ENCODE measurements around the gene ZNF615.
"Not testable (repeated sequence)": the region's sequence is repeated elsewhere in the genome, so short reads cannot be mapped to it uniquely, and the experiment has no call there.

The ZNF615 gene

DNA sequence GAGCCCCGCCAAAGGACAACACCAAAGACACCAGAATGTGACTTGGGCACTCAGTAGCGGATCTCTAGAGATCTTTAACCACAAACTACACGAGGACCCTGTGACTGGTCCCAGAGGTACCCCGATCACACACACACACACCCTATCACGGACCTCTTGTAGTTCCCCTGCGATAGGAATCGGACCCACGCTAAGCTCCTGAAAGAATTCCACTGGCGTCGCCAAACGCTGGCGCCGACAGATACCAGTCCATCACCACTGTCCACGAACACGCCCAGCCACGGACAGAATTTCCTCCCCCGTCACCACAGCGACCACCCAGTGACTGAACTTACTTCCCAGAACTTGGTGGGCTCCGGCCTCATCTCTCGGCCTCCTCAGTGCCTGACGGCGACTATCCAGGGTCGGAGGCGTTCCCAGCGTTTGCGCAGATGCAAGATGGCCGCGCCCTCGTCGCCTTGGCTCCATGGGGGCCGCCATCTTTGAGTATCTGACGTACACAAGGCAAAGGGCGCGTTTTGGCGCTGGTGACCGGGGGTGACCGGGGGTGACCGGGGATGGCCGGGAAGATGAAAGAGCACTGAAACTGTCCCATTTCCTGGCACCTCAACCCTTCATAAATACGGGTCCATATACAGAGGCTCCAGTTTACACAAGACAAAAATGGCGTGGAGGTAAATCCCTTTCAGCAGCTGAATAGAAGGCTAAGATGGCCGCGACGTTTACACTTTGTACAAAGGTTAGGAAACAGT, at the start of gene ZNF615:
Gene ZNF615, minus strand, starts transcription at position 406 of the 752 bp plus-strand sequence. CDS start 4,500 bp downstream, outside the sequence.
- in situ Hi-C loops (cut with HindIII; ENCODE audit: low pct_unique_long_range_greater_than_20kb, low sequenced_read_pairs) = no loop called here
- DNase-seq (ENCODE audit: low read depth in 1 of 2, low spot score in 1 of 2) = peak; percentile 22 to 88
- TF ChIP-seq JUND (IDR thresholded peaks at IDR 0.05; ENCODE audit: low read depth) = no peak

- DNase-seq (ENCODE audit: low read depth in 1 of 2, low spot score in 1 of 2); in situ Hi-C loops (cut with HindIII; ENCODE audit: low pct_unique_long_range_greater_than_20kb, low sequenced_read_pairs): not testable (repeated sequence)
These were observed 48.5 kb upstream of the ZNF615 start for GRCh38 chr19:52056480-52056879.

- DNase-seq (ENCODE audit: low read depth in 1 of 2, low spot score in 1 of 2); in situ Hi-C loops (cut with HindIII; ENCODE audit: low pct_unique_long_range_greater_than_20kb, low sequenced_read_pairs): not testable (repeated sequence)
These were observed 43.7 kb upstream of the ZNF615 start for GRCh38 chr19:52051736-52052135.

DNA sequence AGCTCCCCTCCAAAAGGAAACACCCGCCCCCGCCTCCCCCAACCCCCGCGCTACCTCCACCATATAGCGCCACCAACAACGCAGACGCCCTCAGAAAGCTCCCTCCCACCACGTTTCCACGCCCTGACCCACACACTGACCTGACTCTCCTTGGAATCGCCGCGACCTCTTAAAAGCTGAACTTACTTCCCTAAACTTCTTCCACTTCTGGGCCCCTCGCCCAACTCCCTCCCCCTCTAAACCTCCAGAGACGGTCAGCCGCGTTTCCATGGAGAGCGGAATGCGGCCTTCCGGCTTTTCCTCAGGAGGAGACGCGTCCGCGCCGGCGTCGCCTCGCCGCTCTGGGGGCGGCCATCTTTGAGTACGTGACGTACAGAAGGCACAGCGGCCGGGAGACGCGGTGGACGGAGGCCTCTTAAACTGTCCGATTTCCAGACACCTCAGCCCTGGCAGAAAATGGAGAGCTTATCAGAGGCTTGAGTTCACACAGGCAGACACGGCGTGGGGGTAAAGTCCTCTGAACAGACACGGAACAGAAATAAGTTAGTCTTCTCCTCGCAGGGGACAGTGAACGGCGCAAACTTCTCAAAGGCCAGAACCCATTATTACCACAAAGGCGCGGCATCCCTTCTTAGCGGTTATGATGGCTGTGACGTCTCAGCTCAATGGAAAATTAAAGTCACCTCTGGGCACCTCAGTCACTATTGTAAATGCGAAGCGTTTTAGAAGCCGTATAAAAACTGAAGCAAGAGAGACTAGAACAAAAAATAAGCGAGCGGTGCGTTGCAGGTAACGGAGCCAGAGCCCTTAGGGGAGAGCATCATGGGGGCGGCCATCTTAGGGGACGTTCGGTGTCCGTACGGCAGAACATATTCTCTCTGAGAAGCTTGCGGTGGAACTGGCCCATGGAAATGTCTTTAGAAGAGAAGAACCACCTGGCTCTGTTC, 40.8 kb upstream of the ZNF615 start, which contains the start of gene ZNF432:
Gene ZNF432, minus strand, starts transcription at position 284 of the 947 bp plus-strand sequence. CDS start 1,970 bp downstream, outside the sequence.
- in situ Hi-C loops (cut with HindIII; ENCODE audit: low pct_unique_long_range_greater_than_20kb, low sequenced_read_pairs) = no loop called here
- no peak for TF ChIP-seq JUND (IDR thresholded peaks at IDR 0.05; ENCODE audit: low read depth)
- DNase-seq (ENCODE audit: low read depth in 1 of 2, low spot score in 1 of 2) = peak; percentile 57 to 93

DNA sequence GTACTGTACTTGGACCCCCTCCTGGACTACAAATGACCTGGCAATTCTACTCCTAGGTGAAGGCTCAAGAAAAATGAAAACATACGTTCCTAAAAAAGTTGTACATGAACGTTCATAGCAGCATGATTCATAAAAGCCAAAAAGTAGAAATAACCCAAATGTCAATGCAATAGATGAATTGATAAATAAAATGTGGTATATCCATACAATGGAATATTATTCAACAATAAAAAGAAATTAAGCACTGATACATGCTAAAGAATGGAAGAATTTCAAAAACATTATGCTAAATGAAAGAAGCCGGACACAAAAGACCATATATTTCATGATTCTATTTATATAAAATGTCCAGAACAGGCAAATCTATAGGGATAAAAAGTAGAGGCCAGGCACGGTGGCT, 31.2 kb upstream of the ZNF615 start:
- no peak for TF ChIP-seq JUND (IDR thresholded peaks at IDR 0.05; ENCODE audit: low read depth)
- in situ Hi-C loops (cut with HindIII; ENCODE audit: low pct_unique_long_range_greater_than_20kb, low sequenced_read_pairs) = no loop called here
- no peak for DNase-seq (ENCODE audit: low read depth in 1 of 2, low spot score in 1 of 2)

DNA sequence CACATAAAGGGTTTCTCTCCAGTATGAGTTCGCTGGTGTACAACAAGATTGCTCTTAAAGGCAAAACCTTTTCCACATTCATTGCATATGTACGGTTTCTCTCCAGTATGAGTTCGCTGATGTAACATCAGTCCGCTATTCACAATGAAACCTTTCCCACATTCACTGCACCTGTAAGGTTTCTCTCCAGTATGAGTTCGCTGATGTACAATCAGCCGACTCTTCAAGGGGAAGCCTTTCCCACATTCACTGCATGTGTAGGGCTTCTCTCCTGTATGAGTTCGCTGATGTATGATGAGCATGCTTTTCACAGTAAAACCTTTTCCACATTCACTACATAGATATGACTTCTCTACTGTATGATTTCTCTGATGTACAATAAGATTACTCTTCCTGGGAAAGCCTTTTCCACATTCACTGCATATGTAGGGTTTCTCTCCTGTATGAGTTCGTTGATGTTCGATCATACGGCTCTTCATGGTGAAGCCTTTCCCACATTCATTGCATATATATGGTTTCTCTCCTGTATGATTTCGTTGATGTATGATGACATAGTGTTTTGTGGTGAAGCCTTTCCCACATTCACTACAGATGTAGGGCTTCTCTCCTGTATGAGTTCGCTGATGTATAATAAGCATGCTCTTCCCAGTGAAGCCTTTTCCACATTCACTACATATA, 26.2 kb upstream of the ZNF615 start:
- DNase-seq (ENCODE audit: low read depth in 1 of 2, low spot score in 1 of 2) = no peak
- in situ Hi-C loops (cut with HindIII; ENCODE audit: low pct_unique_long_range_greater_than_20kb, low sequenced_read_pairs) = no loop called here
- TF ChIP-seq JUND (IDR thresholded peaks at IDR 0.05; ENCODE audit: low read depth) = no peak

DNA sequence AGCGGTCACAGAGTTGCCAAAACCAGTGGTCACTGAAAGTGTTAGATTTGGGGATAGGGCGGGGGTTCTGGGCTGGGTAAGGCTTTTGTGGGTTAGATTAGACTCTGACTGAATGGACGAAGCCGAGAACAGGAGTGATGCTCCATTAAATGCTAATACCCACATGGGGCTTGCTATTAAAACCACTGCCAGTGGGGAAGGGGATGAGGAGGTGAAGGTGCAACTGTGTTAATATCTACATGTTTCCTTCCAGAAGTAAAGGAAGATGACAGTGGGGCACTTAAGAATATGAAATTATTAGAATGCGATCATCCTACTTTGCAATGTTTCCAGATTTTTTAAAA, 20.7 kb upstream of the ZNF615 start:
- DNase-seq (ENCODE audit: low read depth in 1 of 2, low spot score in 1 of 2) = no peak
- TF ChIP-seq JUND (IDR thresholded peaks at IDR 0.05; ENCODE audit: low read depth) = no peak
- in situ Hi-C loops (cut with HindIII; ENCODE audit: low pct_unique_long_range_greater_than_20kb, low sequenced_read_pairs) = no loop called here

- in situ Hi-C loops (cut with HindIII; ENCODE audit: low pct_unique_long_range_greater_than_20kb, low sequenced_read_pairs) = no loop called here
- peak; percentile 49 to 87 for DNase-seq (ENCODE audit: low read depth in 1 of 2, low spot score in 1 of 2)
- TF ChIP-seq JUND (IDR thresholded peaks at IDR 0.05; ENCODE audit: low read depth) = no peak
These were observed 20.2 kb upstream of the ZNF615 start, which contains the start of gene ZNF614 for GRCh38 chr19:52028027-52028779. TSS of gene ZNF614 (minus strand) at chr19:52028379. CDS start at chr19:52025745, 2,634 bp downstream.

- in situ Hi-C loops (cut with HindIII; ENCODE audit: low pct_unique_long_range_greater_than_20kb, low sequenced_read_pairs); DNase-seq (ENCODE audit: low read depth in 1 of 2, low spot score in 1 of 2): not testable (repeated sequence)
These were observed 18.4 kb upstream of the ZNF615 start for GRCh38 chr19:52026255-52026990.

DNA sequence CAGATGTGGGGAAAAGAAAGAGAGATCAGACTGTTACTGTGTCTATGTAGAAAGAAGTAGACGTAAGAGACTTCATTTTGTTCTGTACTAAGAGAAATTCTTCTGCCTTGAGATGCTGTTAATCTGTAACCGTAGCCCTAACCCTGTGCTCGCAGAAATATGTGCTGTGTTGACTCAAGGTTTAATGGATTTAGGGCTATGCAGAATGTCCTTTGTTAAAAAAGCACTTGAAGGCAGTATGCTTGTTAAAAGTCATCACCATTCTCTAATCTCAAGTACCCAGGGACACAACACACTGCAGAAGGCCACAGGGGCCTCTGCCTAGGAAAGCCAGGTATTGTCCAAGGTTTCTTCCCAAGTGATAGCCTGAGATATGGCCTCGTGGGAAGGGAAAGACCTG, 16.5 kb upstream of the ZNF615 start:
- DNase-seq (ENCODE audit: low read depth in 1 of 2, low spot score in 1 of 2); in situ Hi-C loops (cut with HindIII; ENCODE audit: low pct_unique_long_range_greater_than_20kb, low sequenced_read_pairs): not testable (repeated sequence)

DNA sequence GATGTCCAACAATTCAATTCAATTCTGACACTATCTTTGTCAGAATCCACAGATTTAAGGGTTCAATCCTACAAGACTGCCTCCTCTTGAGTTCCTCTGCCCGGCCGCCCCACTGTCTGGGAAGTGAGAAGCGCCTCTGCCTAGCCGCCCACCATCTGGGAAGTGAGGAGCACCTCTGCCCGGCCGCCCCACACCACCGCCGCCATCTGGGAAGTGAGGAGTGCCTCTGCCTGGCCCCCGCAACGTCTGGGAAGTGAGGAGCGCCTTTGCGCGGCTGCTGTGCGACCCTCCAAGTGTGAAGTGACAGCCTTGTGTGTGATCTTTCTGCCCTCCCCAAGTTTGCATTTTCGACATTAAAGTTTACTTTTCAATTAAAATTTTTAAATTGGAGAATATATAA, 14.2 kb upstream of the ZNF615 start:
- in situ Hi-C loops (cut with HindIII; ENCODE audit: low pct_unique_long_range_greater_than_20kb, low sequenced_read_pairs) = no loop called here
- DNase-seq (ENCODE audit: low read depth in 1 of 2, low spot score in 1 of 2) = no peak
- no peak for TF ChIP-seq JUND (IDR thresholded peaks at IDR 0.05; ENCODE audit: low read depth)

All from T47D (cell line).